Mammary epithelial cell (primary cell): Measurements from ENCODE around the gene TENM3.

ENCODE experiments used
- CTCF ChIP-seq, 2 donors: IDR thresholded peaks in 1 of 2; conservative IDR thresholded peaks in 1 of 2; 2 replicates each; pipeline ENCODE4 v1.5.1; 2011 to 2012; ENCODE audit warnings: inconsistent platforms in 2 of 2, low read length in 2 of 2, mild to moderate bottlenecking in 2 of 2, control low read depth in 1 of 2, low read depth in 1 of 2; ENCODE audit not compliant: insufficient read depth in 1 of 2; ENCODE audit errors: extremely low read depth in 1 of 2
- EZH2 ChIP-seq: IDR thresholded peaks from 2 replicates; pipeline ENCODE4 v1.6.1; 2012; ENCODE audit warnings: low read length, inconsistent platforms, borderline replicate concordance

DNA sequence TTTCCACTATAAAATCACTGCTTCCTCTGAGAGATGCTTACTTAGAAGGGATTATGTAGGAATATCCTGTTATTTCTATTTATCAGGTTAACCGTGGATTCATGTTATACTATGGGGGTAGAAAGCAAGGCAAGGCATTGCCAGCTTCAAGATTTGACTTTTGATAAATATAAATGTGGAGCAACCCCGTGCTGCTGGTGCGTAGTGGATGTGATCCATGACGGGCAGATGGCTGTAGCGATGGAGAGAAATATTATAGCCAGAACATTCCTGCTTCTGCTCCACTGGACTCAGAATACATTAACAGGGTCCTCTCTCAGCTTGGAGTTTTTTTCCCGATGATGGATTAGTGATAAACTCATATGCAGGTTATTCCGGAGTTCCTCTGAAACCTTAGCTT lies 157.6 kb downstream of the TENM3 start:
- TF ChIP-seq CTCF (conservative IDR thresholded peaks at IDR 0.05 in 1 of 2, IDR thresholded peaks at IDR 0.05 in 1 of 2; ENCODE audit: extremely low read depth in 1 of 2, insufficient read depth in 1 of 2, low read depth in 1 of 2, low read length in 2 of 2) (no peak), EZH2 (no peak)
